Esophagus squamous epithelium (tissue), 5 donors: Measurements from ENCODE around the gene DARS2. TPM values are rescaled to one million over a fixed set of nuclear protein-coding genes. Genes with fewer than 3 reads are reported as not detected.

Experiments used
- DNase-seq: peaks from one replicate; lab custom pipeline; 2025; lab: John Stamatoyannopoulos, UW
- H3K27ac ChIP-seq, 4 donors: fragments of 200-600 bp; sonication (generic); one replicate each; pipeline ENCODE4 v1.5.1; 2016 to 2019; ENCODE audit warnings: mild to moderate bottlenecking in 1 of 4
- H3K27me3 ChIP-seq, 4 donors: fragments of 200-600 bp; sonication (generic); 1 replicate in 3 of 4; 2 replicates in 1 of 4; pipeline versions ENCODE4 v1.5.1 to v1.6.0; 2017 to 2021; ENCODE audit warnings: antibody characterized with exemption in 1 of 4
- H3K36me3 ChIP-seq, 3 donors: fragments of 200-600 bp; sonication (generic); one replicate each; pipeline ENCODE4 v1.5.1; 2016 to 2019
- H3K4me1 ChIP-seq, 3 donors: fragments of 200-600 bp; sonication (generic); one replicate each; pipeline ENCODE4 v1.5.1; 2017 to 2019
- H3K4me3 ChIP-seq, 4 donors: fragments of 200-600 bp; sonication (generic); 1 replicate in 3 of 4; 2 replicates in 1 of 4; pipeline ENCODE4 v1.5.1; 2016 to 2019; ENCODE audit warnings: mild to moderate bottlenecking in 2 of 4, moderate library complexity in 1 of 4
- H3K9me3 ChIP-seq, 3 donors: fragments of 200-600 bp; sonication (generic); one replicate each; pipeline ENCODE4 v1.5.1; 2016 to 2019
- POLR2A ChIP-seq, 4 donors: fragments of 450-650 bp; IDR thresholded peaks; one replicate each; pipeline ENCODE4 v1.6.1; 2017; ENCODE audit warnings: antibody characterized with exemption in 4 of 4, mild to moderate bottlenecking in 4 of 4, moderate library complexity in 3 of 4
- WGBS, 2 donors: methylation state at CpG; one replicate each; pipeline ENCODE4 v1.1.5; 2018; 5-methylcytosine and 5-hydroxymethylcytosine counted together
- intact Hi-C: fragments of 100-400 bp; cut with DNase I; formaldehyde crosslinking; loops from one replicate; pipeline ENCODE4 v1.15.0; 2022
- total RNA-seq, 4 donors: library from RNA; depleted of rRNA; stranded (reverse); fragments of >200 nt; gene quantifications; one replicate each; pipeline ENCODE4 v1.1.0, GENCODE V29; 2016
- TF ChIP-seq, protein P1 (sequence below), 6 experiments: fragments of 450-650 bp in 4 of 6; fragments of 200-600 bp in 2 of 6; sonication (generic) in 2 of 6; IDR thresholded peaks; one replicate each; pipeline ENCODE4 v1.5.1; 2016 to 2019; ENCODE audit warnings: antibody characterized with exemption in 6 of 6, mild to moderate bottlenecking in 4 of 6, moderate library complexity in 4 of 6
- donor health status: DM: yes; HTN: yes; CAD: no.

Gene DARS2
- total RNA-seq, 4 donors from 2014 or later, result 6.6 to 14.7 (median 9.9) TPM

DNA sequence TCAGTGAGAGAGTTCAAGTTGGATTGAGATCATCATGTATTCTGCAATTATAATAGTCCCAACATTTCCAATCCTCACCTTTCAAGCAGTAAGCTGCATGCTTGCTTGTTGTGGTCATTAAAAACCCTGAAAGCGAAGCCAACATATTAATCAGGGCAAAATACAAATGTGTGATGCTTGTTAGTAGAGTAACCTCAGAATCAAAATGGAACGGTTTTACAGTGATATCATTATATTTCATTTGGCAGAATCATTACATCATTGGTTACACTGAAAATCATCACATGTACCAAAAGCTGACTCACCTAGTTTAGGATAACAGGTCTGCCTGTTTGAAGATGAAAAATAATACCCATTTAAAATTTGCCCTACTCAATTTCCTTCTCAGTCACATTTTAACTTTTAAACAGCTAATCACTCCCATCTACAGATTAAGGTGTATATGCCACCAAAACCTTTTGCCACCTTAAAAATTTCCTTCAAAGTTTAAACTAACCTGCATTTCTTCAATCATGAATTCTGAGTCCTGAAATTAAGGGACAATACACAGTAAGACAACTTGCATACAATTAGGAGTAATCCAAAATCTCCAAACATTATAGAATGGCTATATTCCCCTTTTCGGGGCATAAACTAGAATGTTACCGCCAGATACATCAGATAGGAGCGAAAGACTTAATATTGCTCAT, 39.9 kb downstream of the DARS2 start:
- intact Hi-C loops, result no loop called here
- Histone ChIP-seq H3K4me3 (peak overlapping the region in 2 of 4 donors; percentile 86 to 94), H3K27ac (peak overlapping the region in 2 of 4 donors; percentile 4), H3K4me1 (peaks cover 0 to 42% (median 26%) of the 10 kb centered on the region in 3 donors), H3K27me3 (no peaks in the 10 kb centered on the region), H3K9me3 (no peaks in the 10 kb centered on the region), H3K36me3 (peaks cover 8 to 75% (median 17%) of the 10 kb centered on the region in 3 donors)
- DNase-seq, result no peak
- 70 to 75% methylated on average over 5 of the region's 5 CpGs for WGBS, 2 donors
- no peak for TF ChIP-seq POLR2A (IDR thresholded peaks at IDR 0.05)
- TF ChIP-seq, protein P1, sequence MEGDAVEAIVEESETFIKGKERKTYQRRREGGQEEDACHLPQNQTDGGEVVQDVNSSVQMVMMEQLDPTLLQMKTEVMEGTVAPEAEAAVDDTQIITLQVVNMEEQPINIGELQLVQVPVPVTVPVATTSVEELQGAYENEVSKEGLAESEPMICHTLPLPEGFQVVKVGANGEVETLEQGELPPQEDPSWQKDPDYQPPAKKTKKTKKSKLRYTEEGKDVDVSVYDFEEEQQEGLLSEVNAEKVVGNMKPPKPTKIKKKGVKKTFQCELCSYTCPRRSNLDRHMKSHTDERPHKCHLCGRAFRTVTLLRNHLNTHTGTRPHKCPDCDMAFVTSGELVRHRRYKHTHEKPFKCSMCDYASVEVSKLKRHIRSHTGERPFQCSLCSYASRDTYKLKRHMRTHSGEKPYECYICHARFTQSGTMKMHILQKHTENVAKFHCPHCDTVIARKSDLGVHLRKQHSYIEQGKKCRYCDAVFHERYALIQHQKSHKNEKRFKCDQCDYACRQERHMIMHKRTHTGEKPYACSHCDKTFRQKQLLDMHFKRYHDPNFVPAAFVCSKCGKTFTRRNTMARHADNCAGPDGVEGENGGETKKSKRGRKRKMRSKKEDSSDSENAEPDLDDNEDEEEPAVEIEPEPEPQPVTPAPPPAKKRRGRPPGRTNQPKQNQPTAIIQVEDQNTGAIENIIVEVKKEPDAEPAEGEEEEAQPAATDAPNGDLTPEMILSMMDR (IDR thresholded peaks at IDR 0.05), result no peak

DNA sequence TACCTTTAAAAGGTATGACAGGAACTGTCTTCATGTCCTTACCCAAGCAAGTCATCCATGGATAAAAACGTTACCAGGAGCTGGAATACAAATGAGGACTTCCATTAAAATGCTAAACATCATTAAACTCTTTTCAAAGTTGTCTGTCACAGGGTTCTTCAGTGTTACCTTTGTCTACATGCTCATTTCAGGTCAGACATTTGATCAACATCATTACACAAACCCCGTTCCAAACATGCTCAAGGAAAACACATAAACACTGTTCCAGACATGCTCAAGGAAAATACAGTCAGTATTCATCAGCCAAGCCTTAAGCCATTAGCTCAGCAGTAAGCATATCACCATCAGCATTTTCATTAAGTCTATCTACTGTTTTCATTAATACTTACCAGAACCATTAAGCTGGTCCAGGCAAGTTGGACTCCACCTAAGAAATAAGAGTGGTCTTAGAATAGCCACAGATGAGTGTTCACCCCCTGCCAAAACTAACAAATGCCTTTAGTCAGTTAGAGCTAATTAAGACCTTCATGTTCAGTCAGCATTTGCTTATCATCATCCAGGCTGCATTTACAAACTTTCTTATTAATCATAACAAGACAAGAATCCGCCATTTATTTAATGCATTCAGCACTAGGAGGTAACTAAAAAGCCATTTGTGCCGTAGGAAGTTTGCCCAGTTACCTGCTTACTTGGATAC, 41.1 kb downstream of the DARS2 start:
- Histone ChIP-seq H3K4me3 (peak overlapping the region; percentile 74 to 94 (median 81)), H3K9me3 (no peaks in the 10 kb centered on the region), H3K27ac (peak overlapping the region in 3 of 4 donors; percentile 35 to 99 (median 94)), H3K4me1 (peaks cover 0 to 53% (median 29%) of the 10 kb centered on the region in 3 donors), H3K27me3 (no peaks in the 10 kb centered on the region), H3K36me3 (peaks cover 8 to 64% (median 17%) of the 10 kb centered on the region in 3 donors)
- TF ChIP-seq, protein P1 (IDR thresholded peaks at IDR 0.05), result no peak
- no peak for TF ChIP-seq POLR2A (IDR thresholded peaks at IDR 0.05)
- 14 to 28% methylated on average over 4 of the region's 4 CpGs for WGBS, 2 donors
- intact Hi-C loops, result no loop called here
- DNase-seq, result no peak

DNA sequence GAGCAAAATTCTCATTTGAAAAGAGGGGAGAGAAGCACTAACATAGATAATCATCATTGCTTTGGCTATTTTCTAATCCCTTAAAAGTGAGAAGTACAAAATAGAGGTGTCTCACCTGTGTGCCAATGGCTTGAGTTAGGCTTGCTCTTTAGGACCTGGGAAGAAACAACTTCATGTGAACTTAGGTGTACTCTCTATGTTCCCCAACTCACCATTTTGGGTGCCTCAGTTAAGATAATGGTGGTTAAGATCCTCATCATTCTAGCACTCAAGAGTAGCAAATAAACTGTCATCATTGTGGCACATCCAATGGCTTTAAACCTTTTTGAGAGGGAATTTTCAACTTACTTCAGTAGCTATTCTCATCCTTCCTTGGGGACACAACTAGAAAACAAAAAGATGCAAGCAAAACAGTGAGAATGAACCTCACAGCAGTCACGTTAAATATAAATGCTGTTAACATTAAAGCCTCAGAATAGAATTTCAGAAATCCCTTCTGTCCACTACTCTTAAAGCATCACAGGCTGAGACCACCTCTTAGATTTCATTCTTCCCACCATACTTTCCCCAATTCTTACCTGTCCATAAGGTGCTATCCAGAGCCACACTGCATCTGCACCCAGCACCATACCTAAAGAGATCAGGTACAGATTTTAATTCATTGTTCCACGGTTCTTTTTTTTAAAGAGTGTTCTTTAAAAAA, 42.1 kb downstream of the DARS2 start:
- DNase-seq, result no peak
- TF ChIP-seq, protein P1 (IDR thresholded peaks at IDR 0.05), result no peak
- no peak for TF ChIP-seq POLR2A (IDR thresholded peaks at IDR 0.05)
- Histone ChIP-seq H3K27ac (peak overlapping the region; percentile 94 to 99 (median 96)), H3K27me3 (no peaks in the 10 kb centered on the region), H3K4me3 (peak overlapping the region; percentile 74 to 94 (median 81)), H3K9me3 (no peaks in the 10 kb centered on the region), H3K4me1 (peaks cover 0 to 62% (median 29%) of the 10 kb centered on the region in 3 donors), H3K36me3 (peaks cover 8 to 54% (median 17%) of the 10 kb centered on the region in 3 donors)
- intact Hi-C loops, result no loop called here
- WGBS, 2 donors, result 4 to 6% methylated on average over 2 of the region's 2 CpGs

DNA sequence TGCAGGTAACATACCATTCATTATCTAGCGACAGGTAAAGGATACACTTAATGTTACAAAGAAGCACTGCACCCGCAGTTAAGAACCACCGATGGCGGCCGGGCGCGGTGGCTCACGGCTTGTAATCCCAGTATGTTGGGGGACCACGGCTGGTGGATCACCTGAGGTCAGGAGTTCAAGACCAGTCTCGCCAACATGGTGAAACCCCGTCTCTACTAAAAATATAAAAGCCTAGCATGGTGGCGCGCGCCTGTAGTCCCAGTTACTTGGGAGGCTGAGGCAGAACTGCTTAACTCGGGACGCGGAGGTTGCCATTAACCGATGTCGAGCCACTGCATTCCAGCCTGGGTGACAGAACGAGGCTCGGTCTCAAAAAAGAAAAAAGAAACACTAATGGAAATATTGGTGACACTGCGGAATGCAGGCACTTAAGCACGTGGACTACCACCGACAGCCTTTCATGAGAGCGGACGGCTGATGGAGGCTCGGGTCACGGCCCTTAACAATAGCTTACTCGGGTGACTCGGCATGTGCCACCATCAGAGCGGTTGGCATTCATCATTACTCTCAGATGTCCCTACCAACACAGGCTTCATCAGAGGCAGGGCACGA, 42.8 kb downstream of the DARS2 start:
- no peak for DNase-seq
- WGBS, 2 donors, result 2 to 3% methylated on average over 23 to 32 of the region's 32 CpGs
- TF ChIP-seq, protein P1 (IDR thresholded peaks at IDR 0.05), result no peak
- no peak for TF ChIP-seq POLR2A (IDR thresholded peaks at IDR 0.05)
- intact Hi-C loops, result no loop called here
- no peaks in the 10 kb centered on the region for H3K27me3 ChIP-seq
- peaks cover 8 to 48% (median 17%) of the 10 kb centered on the region in 3 donors for H3K36me3 ChIP-seq
- peaks cover 0 to 62% (median 29%) of the 10 kb centered on the region in 3 donors for H3K4me1 ChIP-seq
- no peaks in the 10 kb centered on the region for H3K9me3 ChIP-seq
- H3K4me3 ChIP-seq, result peak overlapping the region; percentile 74 to 94 (median 81)
- H3K27ac ChIP-seq, result peak overlapping the region; percentile 94 to 99 (median 96)
